ENCODE data around the gene PPFIA3.
A peak's percentile ranks its signal among the peaks of the same experiment; 100 is the strongest.
"Not testable (repeated sequence)": the region's sequence is repeated elsewhere in the genome, so short reads cannot be mapped to it uniquely, and the experiment has no call there.

The PPFIA3 gene

DNA sequence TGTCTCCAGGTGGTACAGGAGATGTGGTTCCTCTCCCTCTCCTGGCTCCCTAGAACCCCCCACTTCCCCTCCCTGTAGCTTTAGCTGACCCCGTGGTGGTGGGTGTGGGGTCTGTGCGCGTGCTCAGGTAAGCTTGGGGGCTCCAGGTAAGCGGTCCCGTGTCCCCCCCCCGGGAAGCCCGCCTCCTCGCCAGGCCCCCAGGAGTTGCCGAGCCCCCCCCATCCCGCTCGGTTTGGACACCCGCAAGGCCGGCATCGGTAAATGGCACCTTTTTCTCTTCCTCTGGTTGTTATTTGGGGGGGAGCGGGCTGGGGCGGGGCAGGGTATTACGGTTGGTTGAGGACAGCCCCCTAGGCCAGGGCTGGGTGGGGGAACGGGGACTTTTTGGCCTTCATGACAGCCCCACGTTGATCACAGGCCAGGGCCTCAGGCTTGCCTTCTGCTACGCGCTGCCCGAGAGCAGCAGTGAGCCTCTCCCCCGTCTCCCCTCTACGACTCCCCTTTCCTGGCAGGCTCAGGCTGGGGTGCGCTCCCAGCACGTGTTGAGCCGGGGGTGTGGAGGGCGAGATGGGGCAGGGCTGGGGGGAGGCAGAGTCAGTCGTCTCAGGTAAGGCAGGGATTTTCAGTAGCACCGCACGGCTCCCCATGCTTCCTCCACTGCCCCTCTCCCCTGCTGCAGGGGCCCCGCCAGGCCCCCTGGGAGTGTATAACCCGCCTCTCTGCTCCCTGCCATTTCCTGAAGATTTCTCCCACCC, 15.8 kb upstream of the PPFIA3 start:
- no peak for DNase-seq

DNA sequence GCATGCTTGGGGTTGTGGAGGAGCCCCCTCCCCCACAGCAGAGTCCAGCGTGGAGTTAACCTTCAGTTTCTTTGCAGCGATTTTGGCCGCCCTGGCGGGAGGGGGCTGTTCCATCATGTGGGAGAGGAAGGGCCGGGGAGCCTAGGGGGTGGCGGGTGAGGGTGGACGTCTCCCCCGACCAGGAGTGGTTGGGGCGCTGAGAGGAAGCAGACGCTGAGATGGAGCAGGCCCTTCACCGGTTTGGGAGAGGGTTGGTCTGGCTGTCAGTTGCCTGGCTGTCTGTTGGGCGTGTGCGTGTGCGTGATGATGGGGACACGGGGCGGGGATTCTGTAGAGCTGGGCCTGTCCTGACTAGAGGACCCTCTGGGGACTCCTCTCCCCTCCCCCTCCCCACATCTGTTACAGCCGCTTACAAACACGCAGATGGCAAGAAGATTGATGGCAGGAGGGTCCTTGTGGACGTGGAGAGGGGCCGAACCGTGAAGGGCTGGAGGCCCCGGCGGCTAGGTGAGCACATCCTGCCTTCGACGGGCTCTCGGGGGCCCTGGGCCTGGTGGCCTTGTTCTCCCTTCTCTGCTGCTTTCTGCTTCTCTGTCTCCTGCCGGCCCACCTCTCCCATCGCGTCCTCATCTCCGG, 15.0 kb upstream of the PPFIA3 start:
- DNase-seq: no peak

DNA sequence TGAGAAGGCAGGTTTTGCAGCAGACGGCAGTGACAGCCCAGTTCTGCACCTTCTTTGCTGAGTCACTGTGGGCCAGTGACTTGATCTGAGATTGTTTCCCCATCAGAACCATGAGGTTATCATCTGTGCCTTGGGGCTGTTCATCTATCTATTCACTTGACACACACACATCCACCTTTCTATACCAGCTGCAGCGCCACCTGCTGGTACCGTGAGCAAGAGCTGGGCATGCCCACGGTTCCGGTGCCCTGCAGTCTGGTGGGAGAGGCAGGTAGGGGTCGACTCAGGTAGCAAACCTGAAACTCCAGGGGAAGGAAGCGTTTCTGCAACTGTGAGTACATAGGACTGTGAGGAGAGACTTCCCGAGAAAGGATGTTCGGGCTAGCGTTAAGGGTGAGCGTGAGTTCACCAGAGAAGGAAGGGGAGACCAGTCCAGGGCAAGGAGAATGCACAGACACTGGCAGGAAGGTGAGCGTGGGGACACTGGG, 12.7 kb upstream of the PPFIA3 start:
- DNase-seq: peak; percentile 85

DNA sequence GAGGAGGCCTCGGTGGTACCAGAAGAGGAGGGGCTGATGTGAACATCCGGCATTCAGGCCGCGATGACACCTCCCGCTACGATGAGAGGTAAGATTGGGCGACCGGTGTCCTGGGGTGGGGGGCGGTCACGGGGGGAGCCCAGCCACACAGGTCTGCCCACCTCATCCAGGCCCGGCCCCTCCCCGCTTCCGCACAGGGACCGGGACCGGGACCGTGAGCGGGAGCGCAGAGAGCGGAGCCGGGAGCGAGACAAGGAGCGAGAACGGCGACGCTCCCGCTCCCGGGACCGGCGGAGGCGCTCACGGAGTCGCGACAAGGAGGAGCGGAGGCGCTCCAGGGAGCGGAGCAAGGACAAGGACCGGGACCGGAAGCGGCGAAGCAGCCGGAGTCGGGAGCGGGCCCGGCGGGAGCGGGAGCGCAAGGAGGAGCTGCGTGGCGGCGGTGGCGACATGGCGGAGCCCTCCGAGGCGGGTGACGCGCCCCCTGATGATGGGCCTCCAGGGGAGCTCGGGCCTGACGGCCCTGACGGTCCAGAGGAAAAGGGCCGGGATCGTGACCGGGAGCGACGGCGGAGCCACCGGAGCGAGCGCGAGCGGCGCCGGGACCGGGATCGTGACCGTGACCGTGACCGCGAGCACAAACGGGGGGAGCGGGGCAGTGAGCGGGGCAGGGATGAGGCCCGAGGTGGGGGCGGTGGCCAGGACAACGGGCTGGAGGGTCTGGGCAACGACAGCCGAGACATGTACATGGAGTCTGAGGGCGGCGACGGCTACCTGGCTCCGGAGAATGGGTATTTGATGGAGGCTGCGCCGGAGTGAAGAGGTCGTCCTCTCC, 11.5 kb upstream of the PPFIA3 start:
- DNase-seq: no peak

DNA sequence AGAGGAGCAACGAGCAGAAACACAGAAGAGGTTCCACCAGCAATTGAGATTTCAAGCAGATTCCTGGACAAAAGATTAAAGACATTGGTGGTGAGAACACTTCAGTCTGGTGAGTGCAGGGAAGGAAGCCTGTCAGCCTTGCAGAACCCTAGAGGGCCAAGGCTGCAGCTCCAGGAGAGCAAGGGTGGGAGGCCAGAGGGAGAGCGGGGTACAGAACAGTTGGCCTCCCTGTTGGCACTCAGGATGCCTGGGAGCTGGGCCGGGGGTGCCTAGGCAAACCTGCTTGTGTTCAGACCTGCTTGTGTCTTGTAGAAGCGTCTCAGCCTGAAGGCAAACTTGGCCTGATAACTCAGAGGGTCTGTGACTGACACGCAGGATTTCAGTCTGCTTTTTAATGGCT, 10.3 kb upstream of the PPFIA3 start:
- no peak for DNase-seq

DNA sequence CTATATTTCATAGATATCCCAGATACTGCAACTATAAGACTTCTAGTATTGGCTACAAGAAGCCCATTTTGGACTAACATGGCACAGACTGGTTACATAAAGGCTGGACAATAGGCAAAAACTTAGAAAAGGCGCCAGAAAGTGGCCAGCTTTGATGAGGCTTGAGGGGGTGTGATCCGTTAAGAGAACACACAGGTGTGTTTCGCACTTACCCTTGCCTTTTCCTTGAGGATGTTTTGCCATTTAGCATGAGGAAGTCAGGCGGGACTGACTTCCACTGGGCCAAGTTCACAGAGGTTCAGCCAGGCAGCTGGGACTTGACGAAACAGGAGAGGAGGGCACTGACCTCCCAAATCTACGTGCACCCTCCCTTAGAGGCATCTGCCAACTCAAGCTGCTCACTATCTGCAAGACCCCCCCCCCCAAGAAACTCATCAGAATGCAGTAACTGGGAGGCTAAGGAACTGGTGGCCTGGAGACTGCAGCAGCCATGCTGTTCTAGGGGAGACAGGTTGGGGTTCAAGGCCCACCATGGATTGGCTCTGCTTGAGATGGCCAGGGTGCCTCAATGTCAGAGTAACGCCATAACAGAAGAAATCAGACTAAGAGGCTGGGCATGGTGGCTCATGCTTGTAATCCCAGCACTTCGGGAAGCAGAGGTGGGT, 9.6 kb upstream of the PPFIA3 start:
- no peak for DNase-seq

DNA sequence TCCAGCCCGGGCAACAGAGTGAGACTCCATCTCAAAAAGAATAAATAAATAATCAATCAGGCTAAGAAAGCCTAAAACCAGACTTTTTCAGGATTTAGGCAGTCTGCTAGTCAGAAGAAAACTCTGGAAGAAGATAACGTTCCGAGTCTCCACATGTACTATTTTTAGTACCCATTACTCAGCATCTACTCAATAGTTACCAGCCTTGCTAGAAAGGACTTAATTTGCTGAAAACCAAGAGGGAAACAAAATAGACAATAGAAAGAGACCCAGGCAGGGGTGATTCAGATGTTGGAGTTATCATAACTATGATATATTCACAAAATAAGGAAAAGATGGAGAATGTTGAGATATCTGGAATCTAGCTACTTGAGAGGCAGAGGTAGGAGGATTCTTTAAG, 8.8 kb upstream of the PPFIA3 start:
- no peak for DNase-seq

DNA sequence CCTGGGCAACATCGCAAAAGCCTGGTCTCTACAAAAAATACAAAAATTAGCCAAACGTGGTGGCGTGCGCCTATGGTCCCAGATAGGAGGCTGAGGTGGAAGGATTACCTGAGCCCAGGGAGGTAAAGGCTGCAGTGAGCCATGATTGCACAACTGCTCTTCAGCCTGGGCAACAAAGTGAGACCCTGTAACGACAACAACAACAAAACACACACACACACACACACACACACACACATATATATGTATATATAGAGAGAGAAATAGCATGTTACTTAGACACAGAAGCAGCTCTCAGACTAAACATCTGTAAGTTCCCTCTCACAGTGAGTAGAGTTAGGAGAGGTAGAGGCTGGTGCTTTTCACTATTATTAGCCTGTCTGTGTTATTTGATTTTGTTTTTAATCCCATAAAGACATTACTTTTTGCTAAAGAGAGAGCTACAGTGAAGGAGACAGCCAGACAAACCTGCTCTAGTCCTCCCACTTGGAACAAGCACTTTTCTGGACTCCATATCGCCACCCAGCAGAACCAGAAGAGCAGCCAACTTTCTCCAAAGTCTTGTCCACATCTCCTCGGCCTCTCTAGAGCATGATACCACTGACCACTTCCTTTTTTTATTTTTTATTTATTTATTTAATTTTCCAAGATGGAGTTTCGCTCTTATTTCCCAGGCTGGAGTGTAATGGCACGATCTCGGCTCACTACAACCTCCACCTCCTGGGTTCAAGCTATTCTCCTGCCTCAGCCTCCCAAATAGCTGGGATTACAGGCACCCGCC, 7.9 kb upstream of the PPFIA3 start:
- no peak for DNase-seq

DNA sequence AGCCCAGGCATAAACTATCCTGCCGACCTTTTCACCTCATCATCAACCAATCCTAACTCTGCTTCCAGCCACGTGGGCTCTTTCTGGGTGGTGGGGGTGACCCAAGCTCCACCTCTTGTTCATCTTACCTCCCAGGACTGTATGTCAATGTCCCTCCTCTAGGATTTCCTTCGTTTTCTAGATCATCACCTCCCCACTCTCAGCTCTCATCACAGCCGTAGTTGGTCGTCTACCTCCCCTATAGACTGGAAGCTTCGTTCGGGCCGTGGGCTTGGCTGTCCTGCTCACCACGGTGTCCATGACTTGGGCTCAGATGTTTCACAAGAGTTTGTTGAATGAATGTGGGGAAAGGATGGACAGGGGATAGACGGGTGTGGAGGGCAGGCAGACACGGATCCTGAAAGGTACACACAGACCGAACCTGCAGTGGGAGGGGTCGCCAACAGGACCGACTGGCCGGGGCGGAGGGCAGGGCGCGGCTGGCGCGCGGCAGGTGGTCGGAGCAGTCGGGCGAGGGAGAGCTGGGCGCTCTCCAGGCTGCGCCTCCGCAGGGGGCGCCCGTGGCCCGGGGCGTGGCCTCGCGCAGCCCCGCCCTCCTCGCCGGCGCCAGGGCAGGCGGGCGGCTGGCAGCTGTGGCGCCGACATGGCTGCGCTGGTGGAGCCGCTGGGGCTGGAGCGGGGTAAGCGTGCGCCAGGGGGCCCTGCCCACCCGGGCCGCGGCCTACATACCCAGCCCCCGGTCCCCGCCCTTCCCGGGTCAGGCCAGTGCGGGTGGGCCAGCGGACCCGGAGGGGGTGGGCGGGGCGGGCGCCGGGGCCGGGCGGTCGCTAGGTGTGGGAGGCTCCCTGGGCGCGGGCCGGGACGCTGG, 5.3 kb upstream of the PPFIA3 start, which contains the start of gene LIN7B:
TSS of gene LIN7B (plus strand) at position 609 of the 868 bp plus-strand sequence. CDS start at position 644, 35 bp downstream.
- peak; percentile 81 for DNase-seq

DNA sequence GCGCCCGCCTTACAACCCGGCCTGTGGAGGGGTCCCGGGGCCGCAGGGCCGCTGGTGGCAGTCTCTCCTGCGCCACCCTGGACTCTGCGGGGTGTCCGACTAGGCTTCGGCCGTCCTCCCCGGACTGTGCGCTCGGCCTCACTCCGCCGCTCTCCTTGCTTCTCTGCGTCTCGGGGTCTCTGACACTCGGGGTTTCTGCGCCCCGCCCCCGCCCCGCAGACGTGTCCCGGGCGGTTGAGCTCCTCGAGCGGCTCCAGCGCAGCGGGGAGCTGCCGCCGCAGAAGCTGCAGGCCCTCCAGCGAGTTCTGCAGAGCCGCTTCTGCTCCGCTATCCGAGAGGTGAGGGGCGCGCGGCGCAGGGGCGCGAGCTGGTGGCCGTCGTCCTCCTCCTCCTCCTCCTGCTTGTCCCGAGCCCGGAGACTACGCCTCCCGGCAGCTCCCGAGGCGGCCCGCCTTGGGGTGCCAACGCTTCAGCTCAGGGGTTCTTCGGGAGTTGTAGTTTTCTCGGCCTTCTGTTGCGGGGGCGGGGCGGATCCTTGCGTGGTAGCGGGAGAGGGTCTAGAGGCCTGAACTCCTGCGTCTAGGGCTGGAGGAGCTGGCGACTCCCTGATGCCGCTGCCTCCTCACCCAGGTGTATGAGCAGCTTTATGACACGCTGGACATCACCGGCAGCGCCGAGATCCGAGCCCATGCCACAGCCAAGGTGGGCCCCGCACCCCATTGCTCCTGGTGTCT, 4.5 kb upstream of the PPFIA3 start:
- DNase-seq: peak; percentile 59

DNA sequence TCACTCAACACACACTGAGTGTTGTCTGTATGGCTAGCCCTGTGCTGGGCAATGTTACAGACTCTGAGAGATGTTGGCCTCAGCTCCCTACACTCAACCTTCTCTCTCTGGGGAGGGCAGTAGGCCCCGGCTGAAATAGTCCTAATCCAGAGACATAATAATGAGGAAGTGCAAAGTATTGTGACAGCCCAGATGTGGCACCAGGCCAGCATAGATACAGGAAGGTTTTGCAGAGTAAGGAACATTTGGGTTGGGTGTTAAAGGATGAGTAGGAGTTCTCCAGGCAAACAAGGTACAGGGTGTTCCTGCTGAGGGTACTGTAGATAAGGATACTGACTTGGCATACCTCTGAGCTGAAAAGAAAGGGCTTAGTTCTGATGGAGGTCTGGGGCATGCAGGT, 2.8 kb upstream of the PPFIA3 start:
- no peak for DNase-seq

DNA sequence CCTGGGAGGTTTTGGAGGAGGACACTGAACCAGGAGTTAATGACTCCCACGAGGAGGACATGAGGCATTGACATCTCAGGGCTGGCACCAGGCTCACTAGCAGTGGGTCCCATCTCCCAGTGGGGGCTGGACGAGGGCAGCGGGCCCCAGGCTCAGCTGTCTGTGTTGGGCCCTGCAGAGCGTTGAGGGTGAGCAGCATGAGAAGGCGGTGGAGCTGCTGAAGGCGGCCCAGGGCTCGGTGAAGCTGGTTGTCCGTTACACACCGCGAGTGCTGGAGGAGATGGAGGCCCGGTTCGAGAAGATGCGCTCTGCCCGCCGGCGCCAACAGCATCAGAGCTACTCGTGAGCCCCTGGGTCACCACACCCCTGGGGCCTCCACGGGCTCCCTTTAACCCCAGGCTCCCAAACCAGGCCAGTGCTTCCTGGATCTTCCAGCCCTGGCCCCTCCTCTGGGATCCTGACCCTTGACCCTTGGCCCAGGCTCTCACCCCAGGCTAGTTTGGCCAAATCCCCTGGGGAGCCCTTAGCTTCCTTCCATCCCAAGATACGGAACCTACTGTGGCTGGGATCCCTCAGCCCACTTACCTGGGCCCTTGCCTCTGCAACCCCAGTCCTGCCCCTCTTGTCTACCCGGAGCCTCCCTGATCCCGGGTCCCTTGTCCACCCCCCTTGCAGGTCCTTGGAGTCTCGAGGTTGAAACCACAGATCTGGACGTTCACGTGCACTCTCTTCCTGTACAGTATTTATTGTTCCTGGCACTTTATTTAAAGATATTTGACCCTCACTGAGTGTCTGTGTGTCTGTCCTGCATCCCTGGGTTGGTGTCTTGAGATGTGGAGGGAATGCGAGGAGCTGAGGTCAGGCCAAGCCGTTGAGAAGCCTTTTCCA, 1.4 kb upstream of the PPFIA3 start:
- DNase-seq: no peak

DNA sequence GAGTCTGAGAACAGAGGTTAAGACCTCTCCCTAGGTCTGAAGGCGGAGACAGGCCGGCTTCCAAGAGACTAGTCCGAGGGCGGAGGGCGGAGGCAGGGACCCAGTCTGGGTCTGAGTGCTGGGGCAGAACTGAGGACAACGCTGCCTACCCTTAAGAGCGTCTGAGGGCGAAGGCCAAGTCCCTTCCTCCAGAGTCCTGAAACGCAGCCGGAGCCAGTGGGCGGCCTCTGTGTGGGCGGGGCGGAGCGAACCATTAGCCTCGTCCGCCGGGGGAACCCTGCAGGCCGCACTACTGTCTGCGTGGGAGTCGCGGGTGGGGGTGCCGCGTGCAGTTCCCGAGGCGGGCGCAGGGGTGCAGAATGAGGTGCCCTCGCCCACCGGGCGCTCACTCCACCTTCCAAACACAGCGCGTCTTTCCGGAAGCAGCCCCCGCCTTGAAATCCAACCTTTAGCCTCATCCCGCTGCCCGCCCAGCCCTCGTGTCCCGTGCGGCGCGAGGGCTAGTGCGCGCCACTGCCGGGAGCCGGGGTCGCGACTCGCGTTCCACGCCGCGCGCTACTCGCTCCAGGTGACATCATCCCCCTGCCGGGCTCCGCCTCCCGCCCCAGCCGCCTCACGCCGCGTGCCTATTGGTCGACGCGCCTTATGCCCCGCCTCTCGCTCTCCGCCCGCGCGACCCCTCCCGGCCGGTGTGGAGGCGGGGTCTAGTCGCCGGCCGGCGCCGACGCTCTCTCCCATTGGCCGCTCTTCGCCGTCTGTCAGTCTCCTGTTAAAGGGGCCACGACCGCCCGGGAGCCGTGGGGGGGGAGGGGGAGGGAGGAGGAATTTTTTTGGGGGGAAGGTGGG, 556 bp upstream of the PPFIA3 start, which contains the start of gene C19orf73:
TSS of gene C19orf73 (minus strand) at position 579 of the 846 bp plus-strand sequence. CDS start at position 458, 121 bp downstream.
- peak; percentile 97 for DNase-seq

DNA sequence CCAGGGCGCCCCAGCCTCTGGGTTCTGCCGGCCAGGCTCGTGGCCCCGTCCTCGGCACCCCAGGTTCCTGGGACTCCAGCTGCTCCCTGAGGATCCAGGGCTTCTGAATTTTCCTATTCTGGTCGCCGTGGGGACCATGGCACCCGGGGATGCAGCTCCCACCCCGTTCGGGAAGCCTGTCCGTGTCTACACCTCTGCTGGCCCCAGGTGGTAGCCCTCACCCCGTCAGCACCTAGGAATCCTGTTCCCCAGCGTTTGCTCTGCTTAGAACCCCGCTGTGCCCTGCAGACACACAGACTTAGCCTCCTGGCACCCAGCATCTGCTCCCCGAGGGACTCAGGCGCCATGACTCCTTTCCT, 960 bp downstream of the PPFIA3 start:
- DNase-seq: no peak

DNA sequence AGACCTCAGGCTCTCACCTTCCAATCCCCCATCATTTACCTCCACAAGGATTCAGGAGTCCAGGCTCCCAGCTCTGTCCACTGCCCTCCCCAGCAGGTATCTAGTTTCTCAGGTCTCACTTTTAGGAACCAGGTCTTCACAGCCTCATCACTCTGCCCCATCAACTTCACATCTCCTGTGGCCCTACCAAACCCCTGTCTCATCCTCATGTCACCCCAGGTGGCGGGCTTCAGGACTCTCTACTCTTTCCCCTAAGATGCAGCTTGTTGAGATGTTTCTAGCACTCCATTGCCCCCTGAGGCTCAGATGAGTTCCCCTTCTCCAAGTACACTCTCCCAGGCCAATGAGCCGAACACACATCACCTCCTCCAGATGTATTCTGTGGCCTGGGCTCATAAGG, 1.5 kb downstream of the PPFIA3 start:
- DNase-seq: no peak

DNA sequence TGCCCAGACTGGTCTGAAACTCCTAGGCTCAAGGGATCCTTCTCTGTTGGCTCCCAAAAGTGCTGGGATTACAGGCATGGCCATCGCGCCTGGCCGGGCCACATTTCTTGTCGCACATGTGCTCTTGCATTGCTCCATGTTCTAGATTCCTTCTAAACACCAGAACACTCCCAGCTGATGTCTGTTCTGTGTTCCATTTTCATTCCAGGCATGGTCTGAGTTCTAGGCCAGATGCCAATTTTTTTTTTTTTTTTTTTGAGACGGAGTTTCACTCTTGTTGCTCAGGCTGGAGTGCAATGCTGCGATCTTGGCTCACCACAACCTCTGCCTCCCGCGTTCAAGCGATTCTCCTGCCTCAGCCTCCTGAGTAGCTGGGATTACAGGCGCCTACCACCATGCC, 2.5 kb downstream of the PPFIA3 start:
- DNase-seq: not testable (repeated sequence)

DNA sequence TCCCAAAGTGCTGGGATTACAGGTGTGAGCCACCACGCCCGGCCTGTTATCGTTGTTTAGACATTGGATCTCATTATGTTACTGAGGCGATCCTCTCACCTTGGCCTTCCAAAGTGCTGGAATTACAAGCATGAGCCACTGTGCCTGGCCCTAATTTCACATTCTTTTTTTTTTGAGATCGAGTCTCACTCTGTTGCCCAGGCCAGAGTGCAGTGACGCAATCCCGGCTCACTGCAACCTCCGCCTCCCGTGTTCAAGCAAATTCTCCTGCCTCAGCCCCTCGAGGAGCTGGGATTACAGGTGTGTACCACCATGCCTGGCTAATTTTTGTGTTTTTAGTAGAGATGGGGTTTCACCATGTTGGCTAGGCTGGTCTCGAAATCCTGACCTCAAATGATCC, 3.9 kb downstream of the PPFIA3 start:
- DNase-seq: not testable (repeated sequence)

DNA sequence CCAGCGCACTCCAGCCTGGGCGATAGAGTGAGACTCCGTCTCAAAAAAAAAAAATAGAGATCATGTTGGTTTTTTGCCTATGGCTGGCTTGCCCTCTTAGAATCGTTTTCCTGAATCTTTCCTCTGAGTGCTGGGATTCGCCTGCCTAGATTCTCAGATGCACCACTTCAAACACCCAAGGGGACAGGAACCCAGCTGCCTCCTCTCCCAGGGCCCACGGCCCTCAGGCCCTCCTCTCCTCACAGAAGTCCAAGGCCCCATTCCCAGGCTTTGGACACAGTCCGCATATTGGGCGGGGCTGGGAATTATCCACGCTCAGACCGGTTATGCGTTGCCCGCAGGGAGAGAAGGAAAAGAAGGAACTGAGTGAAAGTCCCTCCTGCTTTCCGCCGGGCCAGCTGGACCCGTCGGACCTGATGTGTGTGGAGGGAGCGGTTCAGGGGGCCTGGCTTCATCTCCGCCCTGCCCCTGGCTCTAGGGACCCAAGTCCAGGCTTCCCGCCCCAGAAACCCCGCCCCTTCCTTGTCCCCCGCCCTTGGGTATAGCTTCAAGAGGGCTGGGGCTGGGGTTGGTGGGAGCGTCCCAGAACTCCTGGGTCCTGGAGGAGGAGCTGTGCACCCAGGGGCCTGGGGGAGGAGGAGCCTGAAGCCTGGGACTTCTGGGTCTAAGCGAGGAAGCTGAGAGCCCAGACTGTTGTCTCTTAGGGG, 5.8 kb downstream of the PPFIA3 start:
- peak; percentile 52 for DNase-seq
